ENCODE results near the gene RSRC1. TPM values are rescaled to one million over a fixed set of nuclear protein-coding genes. Genes with fewer than 3 reads are reported as not detected.

RSRC1 gene
- total RNA-seq: 41.1 and 47.4 TPM in 2 replicates

GRCh38 chr3:158109804-158110657 lies at the start of gene RSRC1:
Gene RSRC1, plus strand, starts transcription at chr3:158110089. Its CDS starts 12,016 bp downstream, at chr3:158122105.

GRCh38 chr3:158570999-158571702 lies 461.3 kb downstream of the RSRC1 start, which contains the start of gene MLF1:
Gene MLF1, plus strand, starts transcription at chr3:158571194. Its CDS starts 107 bp downstream, at chr3:158571301.

Other genes with a start within 250 kb of the RSRC1 start
- 0.94 and 2.4 TPM in 2 replicates for gene SHOX2, start 3.7 kb upstream of the RSRC1 start, total RNA-seq

All from bronchial smooth muscle cell (primary cell).